GM12878 (cell line): ENCODE data around the gene TSPAN7. TPM values are rescaled to one million over a fixed set of nuclear protein-coding genes. Genes with fewer than 3 reads are reported as not detected.

Experiments
- ATAC-seq: fragments of 200-7000 bp; cut with Tn5 transposase; 3 replicates; pipeline ENCODE4 v1.9.1; 2020; ENCODE audit warnings: mild to moderate bottlenecking, moderate library complexity
- BruUV-seq: library from RNA; stranded (reverse); fragments of 400-500 nt; replicated peaks from 2 replicates; lab custom pipeline; 2021; lab: Mats Ljungman, UMichigan
- CTCF ChIA-PET: fragments of 300-600 bp; sonication (Branson Sonifier 250); formaldehyde crosslinking; extraction: SDS; loops from one replicate; lab custom pipeline; 2021; ENCODE audit warnings: inconsistent platforms; lab: Yijun Ruan, JAX
- POLR2A ChIA-PET: fragments of 350-600 bp; formaldehyde crosslinking; extraction: SDS; loops from one replicate; lab custom pipeline; 2021; ENCODE audit warnings: inconsistent platforms; lab: Charles Lee
- RAD21 ChIA-PET: fragments of 300-600 bp; sonication (Branson Sonifier 250); formaldehyde crosslinking; loops from one replicate; lab custom pipeline; 2023; ENCODE audit warnings: antibody characterized with exemption; ENCODE audit not compliant: unreplicated experiment; lab: Charles Lee
- SMC1A ChIA-PET: fragments of 300-600 bp; sonication (Branson Sonifier 250); formaldehyde crosslinking; loops from one replicate; lab custom pipeline; 2023; ENCODE audit not compliant: unreplicated experiment, uncharacterized antibody; lab: Charles Lee
- DNase-seq: peaks from one replicate; pipeline ENCODE4 v3.0.0-alpha.2; 2011; ENCODE audit warnings: low read depth, low spot score
- FAIRE-seq: peaks from 3 replicates; lab custom pipeline; 2011; peaks lifted over from hg19 to GRCh38; lab: Jason Lieb, UNC
- H2AFZ ChIP-seq: 2 replicates; pipeline ENCODE4 v1.6.0; 2011; ENCODE audit warnings: low read depth, low read length, control low read depth; ENCODE audit not compliant: control insufficient read depth
- H3K27ac ChIP-seq: 2 replicates; pipeline ENCODE4 v1.5.1; 2011; ENCODE audit warnings: control low read depth; ENCODE audit not compliant: control insufficient read depth, insufficient read depth
- H3K27me3 ChIP-seq, 2 experiments: replicated peaks in 1 of 2; 2 replicates each; pipeline versions ENCODE4 v1.6.0 to v1.6.1; 2011; ENCODE audit warnings: low read length in 1 of 2; ENCODE audit not compliant: control insufficient read depth in 2 of 2, insufficient read depth in 2 of 2
- H3K36me3 ChIP-seq, 2 experiments: 2 replicates each; pipeline ENCODE4 v1.5.1; 2011; ENCODE audit warnings: low read length in 1 of 2; ENCODE audit not compliant: control insufficient read depth in 2 of 2, insufficient read depth in 2 of 2
- H3K4me1 ChIP-seq: 2 replicates; pipeline ENCODE4 v1.6.1; 2011; ENCODE audit warnings: mild to moderate bottlenecking, low read length, moderate library complexity, mixed read lengths; ENCODE audit not compliant: control insufficient read depth, insufficient read depth
- H3K4me2 ChIP-seq: 2 replicates; pipeline ENCODE4 v1.6.0; 2011; ENCODE audit warnings: control low read depth; ENCODE audit not compliant: control insufficient read depth, insufficient read depth
- H3K4me3 ChIP-seq: fragments of 200-600 bp; sonication (generic); 2 replicates; pipeline ENCODE4 v1.5.1; 2016
- H3K79me2 ChIP-seq: 2 replicates; pipeline ENCODE4 v1.6.0; 2011; ENCODE audit warnings: low read length; ENCODE audit not compliant: control insufficient read depth, insufficient read depth
- H3K9ac ChIP-seq: 2 replicates; pipeline ENCODE4 v1.8.0; 2011; ENCODE audit warnings: low read length, control low read depth, mixed read lengths; ENCODE audit not compliant: control insufficient read depth, insufficient read depth
- H3K9me3 ChIP-seq: replicated peaks from 3 replicates; pipeline ENCODE4 v1.5.1; 2011; ENCODE audit warnings: mild to moderate bottlenecking, low read length; ENCODE audit not compliant: control insufficient read depth, insufficient read depth
- H4K20me1 ChIP-seq: 2 replicates; pipeline ENCODE4 v1.6.0; 2011; ENCODE audit not compliant: control insufficient read depth, insufficient read depth
- BRCA1 ChIP-seq: IDR thresholded peaks from 2 replicates; pipeline ENCODE4 v1.6.1; 2011; ENCODE audit warnings: low read depth, low read length, improper control_type of control experiment
- CBFB ChIP-seq: IDR thresholded peaks from 2 replicates; pipeline ENCODE4 v1.6.1; 2016; ENCODE audit warnings: antibody characterized with exemption, low read depth
- FOS ChIP-seq: IDR thresholded peaks from 3 replicates; pipeline ENCODE4 v1.6.1; 2011; ENCODE audit warnings: borderline replicate concordance; ENCODE audit not compliant: insufficient read length; ENCODE audit errors: extremely low read depth
- HCFC1 ChIP-seq: fragments of 150-350 bp; IDR thresholded peaks from 2 replicates; pipeline ENCODE4 v1.6.1; 2014; ENCODE audit warnings: low read length
- KLF5 ChIP-seq: fragments of 450-650 bp; IDR thresholded peaks from 2 replicates; pipeline ENCODE4 v1.6.1; 2014; ENCODE audit warnings: mild to moderate bottlenecking; ENCODE audit not compliant: partially characterized antibody
- MXI1 ChIP-seq: fragments of 150-350 bp; IDR thresholded peaks from 2 replicates; pipeline ENCODE4 v1.6.1; 2011; ENCODE audit warnings: low read depth, mild to moderate bottlenecking, inconsistent platforms, low read length, improper control_type of control experiment
- NBN ChIP-seq: fragments of 450-650 bp; IDR thresholded peaks from 2 replicates; pipeline ENCODE4 v1.6.1; 2016
- POLR2AphosphoS5 ChIP-seq: IDR thresholded peaks from 2 replicates; pipeline ENCODE4 v1.6.1; 2011; ENCODE audit warnings: mild to moderate bottlenecking, low read length, inconsistent platforms
- RFX5 ChIP-seq: IDR thresholded peaks from 2 replicates; pipeline ENCODE4 v1.6.1; 2011; ENCODE audit warnings: low read depth, low read length, improper control_type of control experiment
- STAT1 ChIP-seq: fragments of 450-650 bp; conservative IDR thresholded peaks from 2 replicates; pipeline ENCODE4 v1.6.1; 2014; ENCODE audit warnings: antibody characterized with exemption, mild to moderate bottlenecking
- ZBED1 ChIP-seq: IDR thresholded peaks from 2 replicates; pipeline ENCODE4 v1.6.1; 2016; ENCODE audit warnings: borderline replicate concordance
- WGBS: methylation state at CpG from one replicate; pipeline ENCODE4 v1.1.6; 2016; ENCODE audit warnings: low lambda C conversion rate; ENCODE audit not compliant: insufficient replicate concordance, insufficient coverage; ENCODE audit errors: missing lambda C conversion rate; 5-methylcytosine and 5-hydroxymethylcytosine counted together
- in situ Hi-C: fragments of 300-500 bp; cut with MboI; formaldehyde crosslinking; loops from 9 replicates; pipeline ENCODE4 v1.14.3; 2018; ENCODE audit warnings: mixed read lengths
- intact Hi-C: fragments of 100-400 bp; cut with micrococcal nuclease; formaldehyde crosslinking; loops from one replicate; pipeline ENCODE4 v1.14.2; 2022; ENCODE audit not compliant: unreplicated experiment
- polyA plus RNA-seq, 11 experiments: library from polyadenylated mRNA; depleted of rRNA in 4 of 11; unstranded in 6 of 11; stranded (reverse) in 5 of 11; fragments of >200 nt; fragmentation: Nextera tagmentation in 4 of 11; fragmentation: Illumina TruSeq in 1 of 11; extraction: Ambion mirVana in 4 of 11; extraction: Trizol in 1 of 11; gene quantifications; 1 replicate in 1 of 11; 2 replicates in 10 of 11; pipeline versions ENCODE4 v1.2.1 to v1.2.3, GENCODE V29; 2011 to 2016; ENCODE audit warnings: inconsistent platforms in 2 of 11, missing spikeins in 2 of 11, low read depth in 1 of 11
- total RNA-seq, 4 experiments: library from RNA; depleted of rRNA in 3 of 4; stranded (reverse); fragments of >200 nt in 3 of 4; fragmentation: Illumina TruSeq in 1 of 4; extraction: Trizol in 1 of 4; gene quantifications; 2 replicates each; pipeline versions ENCODE4 v1.2.1 to v1.2.3, GENCODE V29; 2013 to 2021
- TF ChIP-seq, protein P1 (sequence below): fragments of 450-650 bp; IDR thresholded peaks from 2 replicates; pipeline ENCODE4 v1.6.1; 2016; ENCODE audit warnings: mild to moderate bottlenecking
- TF ChIP-seq, protein P2 (sequence below): fragments of 150-350 bp; IDR thresholded peaks from 2 replicates; pipeline ENCODE4 v1.6.1; 2014; ENCODE audit warnings: mild to moderate bottlenecking, low read depth, low read length

TSPAN7 gene
- total and polyA plus RNA-seq, 10 of the 15 experiments (the other 5 are each of a cell fraction or from before 2014, with no cell fraction given) = 0.04 to 0.77 (median 0.14) TPM; not detected in 4

DNA sequence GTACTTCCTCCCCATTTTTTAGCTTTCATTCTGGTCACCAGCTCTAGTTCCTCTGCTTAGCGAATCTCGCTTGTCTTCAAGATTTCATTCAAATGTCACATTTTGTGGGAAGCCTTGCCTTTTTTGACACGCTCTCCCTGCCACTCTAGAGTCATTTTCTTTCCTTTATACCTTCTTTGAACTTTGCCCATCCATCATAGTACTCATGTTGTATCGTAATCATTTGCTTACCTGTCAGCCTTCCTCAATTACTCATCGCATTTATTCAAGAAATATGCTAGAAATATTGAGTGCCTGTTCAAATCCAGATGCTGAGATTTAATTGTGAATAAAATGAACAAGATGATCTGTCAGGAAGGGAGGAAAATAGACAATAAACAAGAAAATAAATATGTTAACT, 21.8 kb downstream of the TSPAN7 start (continued):
- no peak for TF ChIP-seq CBFB

DNA sequence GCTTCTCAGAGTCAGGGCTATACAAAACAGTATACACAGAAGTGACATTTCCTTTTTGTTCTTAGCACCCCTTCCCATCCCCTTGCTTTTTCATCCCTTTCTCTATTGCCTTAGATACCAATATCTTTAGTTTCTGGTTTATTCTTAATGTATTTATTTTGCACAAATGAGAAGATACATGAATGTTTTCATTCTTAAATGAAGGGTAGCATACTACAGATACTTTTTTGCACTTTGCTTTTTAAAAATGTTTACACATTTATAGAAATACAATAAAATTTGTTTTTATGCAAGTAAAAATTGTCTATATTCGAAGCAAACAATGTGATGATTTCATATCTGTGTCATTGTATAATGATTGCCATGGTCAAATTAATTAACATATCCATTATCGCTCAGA, 33.1 kb downstream of the TSPAN7 start:
- Histone ChIP-seq H4K20me1 (no peaks in the 10 kb centered on the region), H3K4me2 (no peak overlapping the region), H3K4me1 (no peaks in the 10 kb centered on the region), H3K9me3 (no peaks in the 10 kb centered on the region), H3K36me3 (no peaks in the 10 kb centered on the region), H3K27ac (no peak overlapping the region), H3K27me3 (no peaks in the 10 kb centered on the region), H3K9ac (no peak overlapping the region), H3K4me3 (no peak overlapping the region), H3K79me2 (no peaks in the 10 kb centered on the region), H2AFZ (no peak overlapping the region)
- SMC1A ChIA-PET = no interaction called here
- no peak for DNase-seq
- WGBS = 50% methylated on average over 2 of the region's 2 CpGs
- BruUV-seq = no TSS peak
- POLR2A ChIA-PET = no interaction called here
- in situ Hi-C loops (no loop called here), intact Hi-C loops (no loop called here)
- no peak for TF ChIP-seq HCFC1
- TF ChIP-seq RFX5 = no peak
- TF ChIP-seq NBN = no peak
- TF ChIP-seq KLF5 = no peak
- no peak for TF ChIP-seq POLR2AphosphoS5
- no peak for TF ChIP-seq BRCA1
- TF ChIP-seq, protein P1, sequence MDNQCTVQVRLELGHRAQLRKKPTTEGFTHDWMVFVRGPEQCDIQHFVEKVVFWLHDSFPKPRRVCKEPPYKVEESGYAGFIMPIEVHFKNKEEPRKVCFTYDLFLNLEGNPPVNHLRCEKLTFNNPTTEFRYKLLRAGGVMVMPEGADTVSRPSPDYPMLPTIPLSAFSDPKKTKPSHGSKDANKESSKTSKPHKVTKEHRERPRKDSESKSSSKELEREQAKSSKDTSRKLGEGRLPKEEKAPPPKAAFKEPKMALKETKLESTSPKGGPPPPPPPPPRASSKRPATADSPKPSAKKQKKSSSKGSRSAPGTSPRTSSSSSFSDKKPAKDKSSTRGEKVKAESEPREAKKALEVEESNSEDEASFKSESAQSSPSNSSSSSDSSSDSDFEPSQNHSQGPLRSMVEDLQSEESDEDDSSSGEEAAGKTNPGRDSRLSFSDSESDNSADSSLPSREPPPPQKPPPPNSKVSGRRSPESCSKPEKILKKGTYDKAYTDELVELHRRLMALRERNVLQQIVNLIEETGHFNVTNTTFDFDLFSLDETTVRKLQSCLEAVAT = no peak
- no peak for TF ChIP-seq MXI1
- TF ChIP-seq ZBED1 = no peak
- TF ChIP-seq, protein P2, sequence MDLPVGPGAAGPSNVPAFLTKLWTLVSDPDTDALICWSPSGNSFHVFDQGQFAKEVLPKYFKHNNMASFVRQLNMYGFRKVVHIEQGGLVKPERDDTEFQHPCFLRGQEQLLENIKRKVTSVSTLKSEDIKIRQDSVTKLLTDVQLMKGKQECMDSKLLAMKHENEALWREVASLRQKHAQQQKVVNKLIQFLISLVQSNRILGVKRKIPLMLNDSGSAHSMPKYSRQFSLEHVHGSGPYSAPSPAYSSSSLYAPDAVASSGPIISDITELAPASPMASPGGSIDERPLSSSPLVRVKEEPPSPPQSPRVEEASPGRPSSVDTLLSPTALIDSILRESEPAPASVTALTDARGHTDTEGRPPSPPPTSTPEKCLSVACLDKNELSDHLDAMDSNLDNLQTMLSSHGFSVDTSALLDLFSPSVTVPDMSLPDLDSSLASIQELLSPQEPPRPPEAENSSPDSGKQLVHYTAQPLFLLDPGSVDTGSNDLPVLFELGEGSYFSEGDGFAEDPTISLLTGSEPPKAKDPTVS = no peak
- no peak for TF ChIP-seq FOS
- no peak for TF ChIP-seq STAT1
- FAIRE-seq = no peak
- CTCF ChIA-PET = no interaction called here
- RAD21 ChIA-PET = no interaction called here
- no peak for ATAC-seq
